K562 (cell line): ENCODE results near the gene SETD3. TPM values are rescaled to one million over a fixed set of nuclear protein-coding genes. Genes with fewer than 3 reads are reported as not detected.

Experiments used
- ATAC-seq: fragments of 200-7000 bp; cut with Tn5 transposase; 3 replicates; pipeline ENCODE4 v1.9.1; 2020; ENCODE audit warnings: moderate library complexity
- BruUV-seq: library from RNA; stranded (reverse); fragments of 400-500 nt; replicated peaks from 2 replicates; lab custom pipeline; 2021; lab: Mats Ljungman, UMichigan
- CTCF ChIA-PET: fragments of 300-600 bp; formaldehyde crosslinking; extraction: SDS; loops from one replicate; lab custom pipeline; 2021; ENCODE audit warnings: low intra/inter-chr PET ratio; lab: Yijun Ruan, JAX
- POLR2A ChIA-PET: fragments of 300-600, 350-650 bp; sonication (Branson Sonifier 250); formaldehyde crosslinking; extraction: SDS; loops from one replicate; lab custom pipeline; 2021; ENCODE audit warnings: antibody characterized with exemption, inconsistent platforms; lab: Yijun Ruan, JAX
- DNase-seq, 4 experiments: peaks; one replicate each; pipeline versions ENCODE4 v3.0.0 to v3.0.0-alpha.2; 2011 to 2018; ENCODE audit warnings: low spot score in 3 of 4, mixed read lengths in 3 of 4; ENCODE audit errors: extremely low read depth in 1 of 4
- FAIRE-seq: peaks from 2 replicates; lab custom pipeline; 2011; peaks lifted over from hg19 to GRCh38; lab: Jason Lieb, UNC
- H2AFZ ChIP-seq: 2 replicates; pipeline ENCODE4 v1.6.0; 2011; ENCODE audit warnings: low read depth, low read length, control low read depth, inconsistent platforms
- H3K27ac ChIP-seq: fragments of 200-600 bp; 3 replicates; pipeline ENCODE4 v1.8.0; 2011; ENCODE audit warnings: low read depth, mild to moderate bottlenecking, control low read depth, inconsistent platforms, low read length, moderate library complexity, mixed read lengths; ENCODE audit errors: extremely low read depth
- H3K27me3 ChIP-seq, 2 experiments: fragments of 300-600 bp in 1 of 2; 2 replicates in 1 of 2; 3 replicates in 1 of 2; pipeline versions ENCODE4 v1.6.0 to v1.8.0; 2011; ENCODE audit warnings: inconsistent platforms in 2 of 2, low read length in 2 of 2, mild to moderate bottlenecking in 1 of 2, mixed read lengths in 1 of 2, moderate library complexity in 1 of 2; ENCODE audit not compliant: control insufficient read depth in 2 of 2, insufficient read depth in 2 of 2
- H3K36me3 ChIP-seq: fragments of 300-600 bp; 3 replicates; pipeline ENCODE4 v1.8.0; 2011; ENCODE audit warnings: mild to moderate bottlenecking, low read length, inconsistent platforms; ENCODE audit not compliant: control insufficient read depth, insufficient read depth
- H3K4me1 ChIP-seq, 2 experiments: fragments of 200-600 bp in 1 of 2; replicated peaks in 1 of 2; 2 replicates in 1 of 2; 3 replicates in 1 of 2; pipeline versions ENCODE4 v1.5.1 to v1.8.0; 2011; ENCODE audit warnings: inconsistent platforms in 2 of 2, low read length in 2 of 2, mild to moderate bottlenecking in 1 of 2, mixed read lengths in 1 of 2, moderate library complexity in 1 of 2; ENCODE audit not compliant: control insufficient read depth in 2 of 2, insufficient read depth in 2 of 2
- H3K4me2 ChIP-seq: 2 replicates; pipeline ENCODE4 v1.6.1; 2011; ENCODE audit warnings: low read length, control low read depth, inconsistent platforms, mixed read lengths; ENCODE audit not compliant: insufficient read depth
- H3K4me3 ChIP-seq: fragments of 200-600 bp; sonication (generic), shearing (Covaris generic); 2 replicates; pipeline ENCODE4 v1.5.1; 2016; ENCODE audit warnings: control low read depth, inconsistent platforms
- H3K79me2 ChIP-seq: fragments of 200-600 bp; 3 replicates; pipeline ENCODE4 v1.8.0; 2011; ENCODE audit warnings: low read length, inconsistent platforms; ENCODE audit not compliant: control insufficient read depth, insufficient read depth
- H3K9ac ChIP-seq, 2 experiments: 2 replicates each; pipeline versions ENCODE4 v1.6.0 to v1.6.1; 2011; ENCODE audit warnings: low read depth in 2 of 2, low read length in 2 of 2, control low read depth in 1 of 2, inconsistent platforms in 1 of 2, mild to moderate bottlenecking in 1 of 2, mixed read lengths in 1 of 2; ENCODE audit not compliant: insufficient read depth in 1 of 2
- H3K9me1 ChIP-seq: one replicate; pipeline ENCODE4 v1.6.0; 2011; ENCODE audit warnings: inconsistent platforms, mild to moderate bottlenecking, low read length, moderate library complexity; ENCODE audit not compliant: control insufficient read depth, insufficient read depth
- H3K9me3 ChIP-seq: replicated peaks from 2 replicates; pipeline ENCODE4 v1.5.1; 2011; ENCODE audit warnings: low read depth, low read length, inconsistent platforms; ENCODE audit not compliant: control insufficient read depth, insufficient read depth
- H4K20me1 ChIP-seq: replicated peaks from 2 replicates; pipeline ENCODE4 v1.6.1; 2011; ENCODE audit warnings: low read length, inconsistent platforms, mixed read lengths; ENCODE audit not compliant: control insufficient read depth, insufficient read depth
- ATF3 ChIP-seq, 2 experiments: fragments of 450-650 bp in 1 of 2; sonication (generic) in 1 of 2; formaldehyde crosslinking in 1 of 2; IDR thresholded peaks in 1 of 2; conservative IDR thresholded peaks in 1 of 2; 2 replicates each; pipeline versions ENCODE4 v1.6.1 to v1.8.1; 2016 to 2023; ENCODE audit warnings: mild to moderate bottlenecking in 2 of 2, moderate library complexity in 2 of 2, inconsistent platforms in 1 of 2, missing genetic modification reagents in 1 of 2
- ATF4 ChIP-seq: fragments of 450-650 bp; formaldehyde crosslinking; IDR thresholded peaks from 2 replicates; pipeline ENCODE4 v1.4.0; 2022; ENCODE audit warnings: mild to moderate bottlenecking, moderate library complexity
- ATF7 ChIP-seq: fragments of 450-650 bp; IDR thresholded peaks from 2 replicates; pipeline ENCODE4 v1.7.1; 2014; ENCODE audit warnings: mild to moderate bottlenecking, moderate library complexity
- CEBPB ChIP-seq: fragments of 450-650 bp; IDR thresholded peaks from 2 replicates; pipeline ENCODE4 v1.6.1; 2016; ENCODE audit warnings: missing genetic modification characterization, missing compliant biosample characterization
- CEBPG ChIP-seq, 3 experiments: fragments of 200-800 bp in 1 of 3; sonication (Bioruptor generic) in 1 of 3; sonication (generic) in 1 of 3; formaldehyde crosslinking in 1 of 3; IDR thresholded peaks in 2 of 3; conservative IDR thresholded peaks in 1 of 3; 2 replicates each; pipeline versions ENCODE4 v1.6.1 to v1.8.0; 2016 to 2022; ENCODE audit warnings: missing compliant biosample characterization in 2 of 3, missing genetic modification characterization in 2 of 3, mild to moderate bottlenecking in 1 of 3, missing genetic modification reagents in 1 of 3
- CXXC5 ChIP-seq: fragments of 250-450 bp; sonication (Bioruptor Pico); IDR thresholded peaks from 2 replicates; pipeline ENCODE4 v1.8.0; 2022; ENCODE audit warnings: inconsistent platforms, mild to moderate bottlenecking, moderate library complexity
- EP300 ChIP-seq: IDR thresholded peaks from 2 replicates; pipeline ENCODE4 v1.6.1; 2012; ENCODE audit warnings: low read length, improper control_type of control experiment
- FIP1L1 ChIP-seq: fragments of 200-400 bp; formaldehyde crosslinking; IDR thresholded peaks from 2 replicates; pipeline ENCODE4 v1.6.1; 2018; ENCODE audit warnings: mild to moderate bottlenecking, low read depth, low read length; ENCODE audit not compliant: poor library complexity, severe bottlenecking
- JUND ChIP-seq, 2 experiments: IDR thresholded peaks; 2 replicates in 1 of 2; 3 replicates in 1 of 2; pipeline ENCODE4 v1.6.1; 2011; ENCODE audit warnings: borderline replicate concordance in 2 of 2, low read depth in 2 of 2, low read length in 2 of 2, improper control_type of control experiment in 1 of 2, missing biosample characterization in 1 of 2, missing genetic modification characterization in 1 of 2, missing genetic modification reagents in 1 of 2
- MECOM ChIP-seq: fragments of 250-450 bp; sonication (Bioruptor Pico); IDR thresholded peaks from 2 replicates; pipeline ENCODE4 v1.8.0; 2022; ENCODE audit warnings: inconsistent platforms
- PTRF ChIP-seq: fragments of 450-650 bp; IDR thresholded peaks from 2 replicates; pipeline ENCODE4 v1.6.1; 2016; ENCODE audit warnings: mild to moderate bottlenecking, missing genetic modification characterization, missing compliant biosample characterization
- SMARCA4 ChIP-seq: fragments of 450-650 bp; IDR thresholded peaks from 2 replicates; pipeline ENCODE4 v1.6.1; 2016
- TAF1 ChIP-seq: IDR thresholded peaks from 2 replicates; pipeline ENCODE4 v1.6.1; 2011; ENCODE audit warnings: mild to moderate bottlenecking, low read length, moderate library complexity; ENCODE audit not compliant: insufficient read depth, control insufficient read depth, severe bottlenecking; ENCODE audit errors: extremely low read depth
- TRIM24 ChIP-seq, 2 experiments: fragments of 450-650 bp; IDR thresholded peaks; 2 replicates each; pipeline ENCODE4 v1.6.1; 2016
- ZBTB8A ChIP-seq: fragments of 450-650 bp; IDR thresholded peaks from 2 replicates; pipeline ENCODE4 v1.6.1; 2018; ENCODE audit warnings: mild to moderate bottlenecking, moderate library complexity; ENCODE audit not compliant: partially characterized antibody
- ZNF644 ChIP-seq: fragments of 200-800 bp; sonication (Bioruptor generic); IDR thresholded peaks from 2 replicates; pipeline ENCODE4 v1.6.1; 2016; ENCODE audit warnings: low read depth, missing genetic modification characterization, missing compliant biosample characterization
- ZSCAN32 ChIP-seq: fragments of 450-650 bp; formaldehyde crosslinking; IDR thresholded peaks from 2 replicates; pipeline ENCODE4 v1.4.0; 2020; ENCODE audit warnings: mild to moderate bottlenecking, moderate library complexity
- WGBS: fragments of 100-300 bp; shearing (Covaris generic); methylation state at CpG from one replicate; pipeline ENCODE4 v1.1.6; 2016; ENCODE audit warnings: low coverage, mixed read lengths; ENCODE audit not compliant: insufficient coverage; ENCODE audit errors: missing lambda C conversion rate; 5-methylcytosine and 5-hydroxymethylcytosine counted together
- in situ Hi-C: fragments of 300-500 bp; cut with MboI; formaldehyde crosslinking; loops from 4 replicates; pipeline ENCODE4 v1.15.0; 2018; ENCODE audit warnings: inconsistent platforms, mixed read lengths
- intact Hi-C: fragments of 100-400 bp; cut with micrococcal nuclease; formaldehyde crosslinking; loops from 2 replicates; pipeline ENCODE4 v1.14.2; 2022
- polyA plus RNA-seq, 8 experiments: library from polyadenylated mRNA; depleted of rRNA in 4 of 8; stranded (reverse) in 5 of 8; unstranded in 3 of 8; fragments of >200 nt; fragmentation: Nextera tagmentation in 2 of 8; fragmentation: Illumina TruSeq in 1 of 8; extraction: Ambion mirVana in 2 of 8; extraction: Trizol in 1 of 8; gene quantifications; 2 replicates each; pipeline versions ENCODE4 v1.2.1 to v1.2.3, GENCODE V29; 2011 to 2014; ENCODE audit warnings: inconsistent platforms in 1 of 8, missing spikeins in 1 of 8
- total RNA-seq, 7 experiments: library from RNA; depleted of rRNA in 6 of 7; stranded (reverse); fragments of >200 nt in 6 of 7; fragmentation: Illumina TruSeq in 2 of 7; extraction: Trizol in 2 of 7; gene quantifications; 2 replicates each; pipeline versions ENCODE4 v1.2.1 to v1.2.3, GENCODE V29; 2011 to 2021; ENCODE audit warnings: low replicate concordance in 1 of 7

The SETD3 gene
- total and polyA plus RNA-seq, 9 of the 15 experiments (the other 6 are each of a cell fraction or from before 2014, with no cell fraction given), result 8.5 to 35.9 (median 26.5) TPM

GRCh38 chr14:99475660-99476059 lies 5.0 kb downstream of the SETD3 start:
- Histone ChIP-seq H3K4me2 (peak overlapping the region; percentile 73), H3K9ac (peak overlapping the region in 1 of 2 experiments; percentile 59; a peak in 2 of 4 replicates), H3K9me1 (no peaks in the 10 kb centered on the region), H3K27ac (peak overlapping the region; percentile 65), H2AFZ (peak overlapping the region; percentile 71), H3K4me1 (peaks cover 8 to 36% of the 10 kb centered on the region in 2 experiments; a peak in 4 of 5 replicates), H3K9me3 (no peaks in the 10 kb centered on the region), H3K36me3 (no peaks in the 10 kb centered on the region), H3K79me2 (peaks cover 93% of the 10 kb centered on the region), H4K20me1 (peaks cover 8% of the 10 kb centered on the region; the same call in 1 of the 2 replicates), H3K4me3 (no peak overlapping the region), H3K27me3 (no peaks in the 10 kb centered on the region)
- in situ Hi-C loops, result no loop called here
- WGBS, result 30% methylated on average over 2 of the region's 2 CpGs
- ChIA-PET POLR2A (interaction anchor here (0.8 to 2.0 kb wide), 5 partner anchors 8 to 121 kb away, joined by 3 to 10 read pairs (median 5); no protein-coding TSS in a partner anchor), CTCF (no interaction called here)
- TF ChIP-seq MECOM (CRISPR knock-in tag) (peak; percentile 83), ZNF644 (tag) (no peak), SMARCA4 (peak; percentile 54; the same call in 1 of the 2 replicates), ATF4 (CRISPR knock-in tag) (peak; percentile 89), CXXC5 (peak; percentile 40; the same call in 1 of the 2 replicates), ZSCAN32 (CRISPR knock-in tag) (0 out of 2 replicates have a peak, but pooled peaks have one; percentile 50), ZBTB8A (no peak), PTRF (tag) (no peak), ATF3 (IDR thresholded peaks at IDR 0.05) (peak; percentile 95), ATF3 (CRISPR knock-in tag; conservative IDR thresholded peaks at IDR 0.05) (no peak), EP300 (peak; percentile 36; the same call in 1 of the 2 replicates), TAF1 (no peak), CEBPG (CRISPR knock-in tag; IDR thresholded peaks at IDR 0.05) (peak; percentile 86), CEBPG (tag; conservative IDR thresholded peaks at IDR 0.05 in 1 of 2, IDR thresholded peaks at IDR 0.05 in 1 of 2) (peak; percentile 91), ATF7 (peak; percentile 54; the same call in 1 of the 2 replicates), JUND (IDR thresholded peaks at IDR 0.05; ENCODE audit: borderline replicate concordance, low read depth, low read length) (peak; percentile 74), JUND (tag; IDR thresholded peaks at IDR 0.05; ENCODE audit: borderline replicate concordance, low read depth, low read length) (no peak), CEBPB (tag) (peak; percentile 73), TRIM24 (IDR thresholded peaks at IDR 0.05) (peak; percentile 22 to 23; a peak in 1 of 4 replicates), FIP1L1 (no peak)
- no peak for DNase-seq
- no peak for FAIRE-seq
- ATAC-seq, result no peak; the same call in 2 of the 3 replicates
- intact Hi-C loops, result no loop called here
- no TSS peak for BruUV-seq
